Measurements from ENCODE around the gene XRCC5.

GRCh38 chr2:216216951-216217903 is 108.1 kb downstream of the XRCC5 start:
- no peak for TF ChIP-seq POLR2A (IDR thresholded peaks at IDR 0.05)
- TF ChIP-seq, protein P1, sequence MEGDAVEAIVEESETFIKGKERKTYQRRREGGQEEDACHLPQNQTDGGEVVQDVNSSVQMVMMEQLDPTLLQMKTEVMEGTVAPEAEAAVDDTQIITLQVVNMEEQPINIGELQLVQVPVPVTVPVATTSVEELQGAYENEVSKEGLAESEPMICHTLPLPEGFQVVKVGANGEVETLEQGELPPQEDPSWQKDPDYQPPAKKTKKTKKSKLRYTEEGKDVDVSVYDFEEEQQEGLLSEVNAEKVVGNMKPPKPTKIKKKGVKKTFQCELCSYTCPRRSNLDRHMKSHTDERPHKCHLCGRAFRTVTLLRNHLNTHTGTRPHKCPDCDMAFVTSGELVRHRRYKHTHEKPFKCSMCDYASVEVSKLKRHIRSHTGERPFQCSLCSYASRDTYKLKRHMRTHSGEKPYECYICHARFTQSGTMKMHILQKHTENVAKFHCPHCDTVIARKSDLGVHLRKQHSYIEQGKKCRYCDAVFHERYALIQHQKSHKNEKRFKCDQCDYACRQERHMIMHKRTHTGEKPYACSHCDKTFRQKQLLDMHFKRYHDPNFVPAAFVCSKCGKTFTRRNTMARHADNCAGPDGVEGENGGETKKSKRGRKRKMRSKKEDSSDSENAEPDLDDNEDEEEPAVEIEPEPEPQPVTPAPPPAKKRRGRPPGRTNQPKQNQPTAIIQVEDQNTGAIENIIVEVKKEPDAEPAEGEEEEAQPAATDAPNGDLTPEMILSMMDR (IDR thresholded peaks at IDR 0.05) = no peak
